Stimulated activated CD4-positive, alpha-beta T cell treated with anti-CD3 and anti-CD28 coated beads, Interleukin-1b, Interleukin-23, amount 100 ng/mL, for 1 hour (primary cell): Measurements from ENCODE around the gene RPS26.
"Not testable (repeated sequence)": the region's sequence is repeated elsewhere in the genome, so short reads cannot be mapped to it uniquely, and the experiment has no call there.

Experiments used
- DNase-seq, 2 donors: peaks; one replicate each; pipeline ENCODE4 v3.0.0-alpha.2; 2020; ENCODE audit warnings: low read depth in 2 of 2

RPS26 gene

DNA sequence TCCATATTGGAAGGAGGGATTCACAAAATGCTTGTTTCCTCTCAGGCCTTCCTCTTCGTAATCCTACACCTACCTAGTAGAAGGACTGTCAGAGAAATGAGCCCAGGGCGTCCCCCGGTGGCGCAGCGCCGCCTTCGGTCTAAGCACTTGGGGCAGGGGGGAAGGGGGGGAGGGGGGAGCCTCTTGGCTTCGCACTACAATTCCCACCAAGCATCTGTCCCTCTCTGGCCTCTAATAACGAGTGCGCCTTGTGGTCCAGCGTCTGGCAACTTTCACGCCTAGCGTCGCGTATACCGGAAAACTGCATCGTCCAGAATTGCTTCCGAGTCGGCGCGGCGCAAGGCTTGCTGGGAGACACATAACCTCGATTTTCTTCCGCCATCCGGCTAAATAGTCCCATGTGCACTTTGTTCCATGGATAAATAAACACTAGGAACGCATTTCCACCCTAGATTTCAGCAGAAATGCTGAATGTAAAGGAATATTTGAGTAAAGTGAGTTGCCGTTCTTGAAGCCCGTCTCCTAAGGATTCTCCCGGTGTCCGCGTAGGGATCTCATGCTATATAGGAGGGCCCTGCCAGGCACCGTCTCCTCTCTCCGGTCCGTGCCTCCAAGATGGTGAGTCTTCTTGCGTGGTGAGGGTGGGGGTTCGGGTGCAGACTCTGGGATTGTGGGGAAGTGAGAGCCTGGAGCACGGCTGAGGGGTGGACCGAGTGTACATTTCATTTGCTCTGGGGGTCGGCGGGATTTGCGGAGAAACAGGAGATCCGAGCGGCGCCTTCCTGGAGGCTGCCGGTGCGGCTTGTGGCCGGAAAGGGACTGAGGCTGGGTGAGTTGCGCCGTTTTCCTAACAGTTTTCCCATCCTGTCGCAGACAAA, at the start of gene RPS26:
Gene RPS26 (plus strand): TSS at position 367 of the 878 bp plus-strand sequence. CDS start 249 bp downstream, at position 616.
- peak; percentile 66 to 74 for DNase-seq

DNA sequence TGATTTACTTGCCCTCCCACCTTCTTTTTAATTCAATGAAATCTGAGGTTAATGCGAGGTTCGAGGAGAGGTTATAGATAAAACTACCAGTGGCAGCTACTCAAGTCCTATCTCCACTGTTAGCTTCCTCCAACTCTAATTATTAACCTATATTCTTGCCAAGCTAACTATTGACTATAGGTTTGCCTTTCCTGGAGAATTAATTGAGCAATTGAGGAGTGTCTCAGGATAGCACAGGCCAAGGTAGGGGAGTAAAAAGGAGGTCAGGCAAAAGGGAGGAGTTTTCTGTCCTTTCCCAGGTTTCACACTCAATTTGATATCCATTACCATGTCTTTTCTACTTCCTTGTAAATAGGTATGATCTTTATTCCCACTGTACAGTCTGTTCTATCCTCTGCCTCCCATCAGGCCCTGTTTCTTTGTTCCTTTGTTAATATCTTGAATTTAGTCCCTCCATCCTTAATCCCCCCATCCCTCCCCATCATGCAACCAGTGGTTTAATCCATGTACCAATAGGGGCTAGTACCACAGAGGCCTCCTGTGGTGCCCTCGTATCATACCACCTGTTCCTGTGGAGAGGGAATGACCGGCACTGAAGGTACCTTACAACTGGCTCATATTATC, 48.4 kb upstream of the RPS26 start:
- no peak for DNase-seq

GRCh38 chr12:55995366-55995765, 46.4 kb upstream of the RPS26 start:
- no peak for DNase-seq

GRCh38 chr12:55996201-55996714, 45.5 kb upstream of the RPS26 start:
- DNase-seq: peak in 1 of 2 donors; percentile 37

- no peak for DNase-seq
Measured at GRCh38 chr12:55996715-55997534, 44.8 kb upstream of the RPS26 start, which contains the start of gene SUOX. SUOX (plus strand) TSS chr12:55997276; CDS start chr12:56002222, 4,946 bp downstream.

GRCh38 chr12:55997535-55997859, 44.2 kb upstream of the RPS26 start:
- DNase-seq: no peak

GRCh38 chr12:55999522-55999921, 42.2 kb upstream of the RPS26 start:
- DNase-seq: not testable (repeated sequence)

DNA sequence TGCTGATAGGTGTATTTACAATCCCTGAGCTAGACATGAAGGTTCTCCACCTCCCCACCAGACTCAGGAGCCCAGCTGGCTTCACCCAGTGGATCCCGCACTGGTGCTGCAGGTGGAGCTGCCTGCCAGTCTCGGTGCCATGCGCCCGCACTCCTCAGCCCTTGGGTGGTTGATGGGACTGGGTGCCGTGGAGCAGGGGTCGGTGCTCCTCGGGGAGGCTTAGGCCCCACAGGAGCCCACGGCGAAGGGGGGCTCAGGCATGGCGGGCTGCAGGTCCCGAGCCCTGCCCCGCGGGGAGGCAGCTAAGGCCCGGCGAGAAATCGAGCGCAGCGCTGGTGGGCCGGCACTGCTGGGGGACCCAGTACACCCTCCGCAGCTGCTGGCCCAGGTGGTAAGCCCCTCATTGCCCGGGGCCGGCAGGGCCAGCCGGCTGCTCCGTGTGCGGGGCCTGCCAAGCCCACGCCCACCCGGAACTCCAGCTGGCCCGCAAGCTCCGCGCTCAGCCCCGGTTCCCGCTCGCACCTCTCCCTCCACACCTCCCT, 41.6 kb upstream of the RPS26 start:
- DNase-seq: not testable (repeated sequence)

DNA sequence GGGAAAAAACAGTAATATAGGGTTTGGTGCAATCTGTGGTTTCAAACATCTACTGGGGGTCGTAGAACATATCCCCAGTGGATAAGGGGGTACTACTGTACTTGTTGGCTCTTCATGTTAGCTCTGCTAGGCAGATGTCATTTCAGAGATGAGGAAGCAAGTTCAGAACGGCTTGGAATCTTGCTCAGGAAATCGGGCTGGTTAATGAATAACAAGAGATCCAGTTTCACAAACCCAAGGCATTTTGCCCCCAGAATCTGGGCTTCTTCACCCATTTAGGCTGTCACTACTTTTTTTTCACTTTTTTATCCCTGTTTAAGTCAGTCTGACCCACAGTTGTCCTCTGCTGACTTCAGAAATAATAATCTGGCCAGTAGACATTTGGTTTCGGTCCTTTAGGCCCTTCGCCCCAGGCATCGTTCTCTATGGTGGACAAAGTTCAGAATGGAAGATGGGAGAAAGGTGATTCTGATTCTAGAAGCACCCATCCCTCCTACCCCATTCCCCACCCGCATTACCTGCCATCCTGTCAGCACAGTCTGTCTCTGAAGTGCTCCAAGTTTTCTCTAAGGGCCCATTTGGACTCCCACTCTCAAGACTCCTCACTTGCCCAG, 40.1 kb upstream of the RPS26 start:
- DNase-seq: no peak

DNA sequence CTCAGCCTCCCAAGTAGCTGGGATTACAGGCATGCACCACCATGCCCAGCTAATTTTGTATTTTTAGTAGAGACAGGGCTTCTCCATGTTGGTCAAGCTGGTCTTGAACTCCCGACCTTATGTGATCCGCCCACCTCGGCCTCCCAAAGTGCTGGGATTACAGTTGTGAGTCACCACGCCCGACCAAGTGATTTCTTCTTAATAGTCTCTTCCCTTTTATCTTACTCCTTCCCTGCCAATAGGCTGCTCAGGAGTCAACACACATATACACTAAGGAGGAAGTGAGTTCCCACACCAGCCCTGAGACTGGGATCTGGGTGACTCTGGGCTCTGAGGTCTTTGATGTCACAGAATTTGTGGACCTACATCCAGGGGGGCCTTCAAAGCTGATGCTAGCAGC, 38.3 kb upstream of the RPS26 start:
- not testable (repeated sequence) for DNase-seq

DNA sequence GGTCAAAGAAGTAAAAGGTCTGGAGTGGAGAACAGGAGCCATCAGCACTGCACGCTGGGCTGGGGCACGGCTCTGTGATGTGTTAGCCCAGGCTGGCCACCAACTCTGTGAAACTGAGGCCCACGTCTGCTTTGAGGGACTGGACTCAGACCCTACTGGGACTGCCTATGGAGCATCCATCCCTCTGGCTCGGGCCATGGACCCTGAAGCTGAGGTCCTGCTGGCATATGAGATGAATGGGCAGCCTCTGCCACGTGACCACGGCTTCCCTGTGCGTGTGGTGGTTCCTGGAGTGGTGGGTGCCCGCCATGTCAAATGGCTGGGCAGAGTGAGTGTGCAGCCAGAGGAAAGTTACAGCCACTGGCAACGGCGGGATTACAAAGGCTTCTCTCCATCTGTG, 37.5 kb upstream of the RPS26 start:
- no peak for DNase-seq

DNA sequence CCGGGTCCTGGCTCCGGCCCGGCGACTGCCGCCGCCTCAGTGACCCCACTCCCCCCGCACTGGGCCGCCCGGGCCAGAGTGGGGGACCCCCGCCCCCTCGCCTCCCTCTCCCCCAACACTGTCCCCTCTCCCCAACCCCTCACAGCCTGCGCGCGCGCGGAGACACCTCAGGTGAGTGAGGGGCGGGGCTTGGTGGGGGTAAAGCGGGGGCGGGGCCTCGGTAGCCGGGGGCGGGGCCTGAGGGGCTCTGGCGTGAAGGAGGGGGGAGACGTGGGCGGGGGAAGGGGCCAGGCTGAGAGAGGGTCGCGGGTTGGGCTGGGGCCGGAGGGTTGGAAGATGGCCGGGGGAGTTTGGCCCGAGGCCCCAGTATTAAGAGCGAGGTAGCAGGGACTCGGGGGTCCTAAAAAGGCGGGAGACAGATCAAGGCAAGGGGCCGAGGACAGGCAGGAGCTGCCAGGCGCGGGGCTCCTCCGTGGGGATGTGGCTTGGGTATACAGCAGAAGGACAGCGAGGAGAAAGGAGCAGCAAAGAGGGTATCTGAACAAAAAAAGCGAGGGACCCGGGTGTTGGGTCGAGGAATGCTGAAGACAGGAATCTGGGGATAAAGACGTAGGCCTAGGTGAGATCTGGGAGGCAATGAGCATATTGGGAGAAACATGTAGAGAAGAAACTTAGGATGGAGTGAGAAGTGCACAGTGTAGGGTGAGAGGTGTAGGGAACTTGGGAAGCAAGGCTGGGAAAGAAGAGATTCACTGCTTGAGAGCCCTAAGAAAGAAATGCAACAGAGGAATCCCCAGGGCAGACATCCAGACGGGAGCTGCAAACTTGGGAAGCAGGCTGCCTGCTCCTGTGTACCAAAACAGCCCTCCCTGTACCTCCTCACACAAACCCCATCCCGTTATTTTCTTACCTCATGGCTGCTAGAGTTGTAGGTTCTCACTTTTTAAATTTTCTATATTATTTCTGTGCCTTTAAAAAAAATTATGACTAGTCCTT, 33.9 kb upstream of the RPS26 start:
- DNase-seq: peak; percentile 40 to 63

- no peak for DNase-seq
Measured at GRCh38 chr12:56010111-56010570, 31.6 kb upstream of the RPS26 start.

- DNase-seq: no peak
Measured at GRCh38 chr12:56011509-56012090, 30.1 kb upstream of the RPS26 start.

- DNase-seq: no peak
Measured at GRCh38 chr12:56013482-56013881, 28.2 kb upstream of the RPS26 start.

DNA sequence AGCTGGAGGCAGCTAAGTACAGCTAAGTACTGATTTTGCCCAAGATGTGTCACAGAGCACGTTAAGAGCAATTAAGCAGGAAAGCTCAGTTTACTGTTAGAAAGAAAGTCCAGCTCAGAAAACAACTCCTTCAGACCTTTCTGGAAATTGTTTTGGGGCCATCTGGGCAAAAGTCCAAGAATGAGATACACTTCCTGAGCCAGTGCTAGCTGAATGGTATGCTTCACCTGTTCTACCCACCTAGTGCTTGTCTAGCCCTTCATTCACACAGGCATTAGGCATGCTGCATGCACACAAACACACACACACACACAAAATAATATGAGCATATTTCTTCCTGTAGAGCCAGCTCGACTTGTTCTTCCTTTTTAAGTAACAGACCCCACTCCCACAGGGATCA, 27.5 kb upstream of the RPS26 start:
- no peak for DNase-seq

DNA sequence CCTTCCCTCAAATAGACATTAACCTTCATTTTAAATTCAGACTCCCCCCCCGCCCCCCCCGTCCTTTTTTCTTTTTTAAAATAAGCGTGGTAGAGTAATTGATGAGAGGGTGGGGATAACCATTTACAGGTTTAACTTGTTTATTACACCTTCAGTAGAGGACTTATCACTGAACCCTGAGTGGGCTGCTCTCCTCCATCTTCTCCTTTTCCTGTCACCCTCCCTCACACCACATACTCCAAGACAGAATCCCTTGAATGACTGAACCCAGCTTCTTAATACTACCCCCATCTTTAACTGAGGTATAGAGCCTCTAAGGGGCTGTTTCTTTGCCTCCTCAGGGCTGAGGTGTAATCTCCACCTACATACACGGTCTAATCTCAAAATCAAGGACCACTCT, 24.5 kb upstream of the RPS26 start:
- no peak for DNase-seq

DNA sequence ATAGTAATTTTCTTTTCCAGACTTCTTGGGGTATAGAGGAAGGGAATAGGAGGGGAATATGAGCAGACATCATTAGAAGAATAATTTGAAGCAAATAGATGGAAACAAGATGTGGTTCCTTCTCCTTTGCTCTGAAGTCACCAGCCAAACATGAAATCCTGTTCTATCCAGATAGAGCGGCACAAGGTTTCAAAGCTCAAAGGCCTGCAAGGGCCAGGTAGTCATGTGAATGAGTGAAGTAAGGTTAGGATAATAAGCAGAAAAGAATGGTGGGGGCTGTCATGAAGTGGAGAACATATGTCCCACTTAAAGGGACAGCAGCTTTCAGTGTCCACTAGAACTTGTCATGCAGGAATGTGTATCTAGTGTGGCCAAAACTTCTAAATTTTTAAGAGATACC, 23.4 kb upstream of the RPS26 start:
- DNase-seq: no peak

GRCh38 chr12:56020423-56021184, 21.1 kb upstream of the RPS26 start, which contains the start of gene IKZF4:
IKZF4 (plus strand) TSS chr12:56021043; CDS start chr12:56021494, 451 bp downstream.
- DNase-seq: no peak
